ENCODE measurements around the gene LAMP2.

LAMP2 gene

GRCh38 chrX:120380699-120381098 lies 88.4 kb downstream of the LAMP2 start:
- Histone ChIP-seq H3K9ac (ENCODE audit: low read length) (no peak overlapping the region), H3K27me3 (ENCODE audit: low read length) (no peaks in the 10 kb centered on the region), H3K4me3 (ENCODE audit: insufficient read depth, low read length, poor library complexity, severe bottlenecking) (no peak overlapping the region), H3K9me3 (ENCODE audit: insufficient read depth, low read length) (no peaks in the 10 kb centered on the region), H4K20me1 (ENCODE audit: low read depth, low read length) (no peaks in the 10 kb centered on the region), H3K4me2 (ENCODE audit: low read depth, low read length, poor library complexity, severe bottlenecking) (no peak overlapping the region), H3F3A (ENCODE audit: insufficient read depth) (no peaks in the 10 kb centered on the region), H2AFZ (ENCODE audit: low read depth, low read length, severe bottlenecking) (no peak overlapping the region), H3K27ac (ENCODE audit: low read depth, low read length) (no peak overlapping the region), H3K79me2 (ENCODE audit: insufficient read depth, low read length) (no peaks in the 10 kb centered on the region), H3K36me3 (ENCODE audit: low read length) (no peaks in the 10 kb centered on the region), H3K9me2 (replicated peaks; ENCODE audit: insufficient read depth, low read length) (no peaks in the 10 kb centered on the region)
- TF ChIP-seq CTCF (IDR thresholded peaks at IDR 0.05; ENCODE audit: insufficient read depth, low read length, poor library complexity, severe bottlenecking) (peak; percentile 17), EZH2phosphoT487 (conservative IDR thresholded peaks at IDR 0.05; ENCODE audit: low read length) (no peak)

GRCh38 chrX:120379937-120380681 lies 89.0 kb downstream of the LAMP2 start:
- no peaks in the 10 kb centered on the region for H3K9me3 ChIP-seq (ENCODE audit: insufficient read depth, low read length)
- no peaks in the 10 kb centered on the region for H4K20me1 ChIP-seq (ENCODE audit: low read depth, low read length)
- no peak overlapping the region for H3K9ac ChIP-seq (ENCODE audit: low read length)
- H3K27me3 ChIP-seq (ENCODE audit: low read length): no peaks in the 10 kb centered on the region
- no peak overlapping the region for H3K4me2 ChIP-seq (ENCODE audit: low read depth, low read length, poor library complexity, severe bottlenecking)
- no peak for TF ChIP-seq CTCF (IDR thresholded peaks at IDR 0.05; ENCODE audit: insufficient read depth, low read length, poor library complexity, severe bottlenecking)
- no peak for TF ChIP-seq EZH2phosphoT487 (conservative IDR thresholded peaks at IDR 0.05; ENCODE audit: low read length)
- H3F3A ChIP-seq (ENCODE audit: insufficient read depth): no peaks in the 10 kb centered on the region
- H3K36me3 ChIP-seq (ENCODE audit: low read length): no peaks in the 10 kb centered on the region
- H3K79me2 ChIP-seq (ENCODE audit: insufficient read depth, low read length): no peaks in the 10 kb centered on the region
- no peak overlapping the region for H3K4me3 ChIP-seq (ENCODE audit: insufficient read depth, low read length, poor library complexity, severe bottlenecking)
- H3K9me2 ChIP-seq (replicated peaks; ENCODE audit: insufficient read depth, low read length): no peaks in the 10 kb centered on the region
- H3K27ac ChIP-seq (ENCODE audit: low read depth, low read length): no peak overlapping the region
- H2AFZ ChIP-seq (ENCODE audit: low read depth, low read length, severe bottlenecking): no peak overlapping the region

- no peaks in the 10 kb centered on the region for H3K9me2 ChIP-seq (replicated peaks; ENCODE audit: insufficient read depth, low read length)
- no peak overlapping the region for H3K9ac ChIP-seq (ENCODE audit: low read length)
- no peak overlapping the region for H3K27ac ChIP-seq (ENCODE audit: low read depth, low read length)
- H3F3A ChIP-seq (ENCODE audit: insufficient read depth): no peaks in the 10 kb centered on the region
- no peaks in the 10 kb centered on the region for H3K79me2 ChIP-seq (ENCODE audit: insufficient read depth, low read length)
- no peaks in the 10 kb centered on the region for H3K9me3 ChIP-seq (ENCODE audit: insufficient read depth, low read length)
- no peaks in the 10 kb centered on the region for H3K27me3 ChIP-seq (ENCODE audit: low read length)
- no peaks in the 10 kb centered on the region for H4K20me1 ChIP-seq (ENCODE audit: low read depth, low read length)
- no peak overlapping the region for H3K4me3 ChIP-seq (ENCODE audit: insufficient read depth, low read length, poor library complexity, severe bottlenecking)
- no peak overlapping the region for H2AFZ ChIP-seq (ENCODE audit: low read depth, low read length, severe bottlenecking)
- H3K36me3 ChIP-seq (ENCODE audit: low read length): no peaks in the 10 kb centered on the region
- H3K4me2 ChIP-seq (ENCODE audit: low read depth, low read length, poor library complexity, severe bottlenecking): no peak overlapping the region
- TF ChIP-seq CTCF (IDR thresholded peaks at IDR 0.05; ENCODE audit: insufficient read depth, low read length, poor library complexity, severe bottlenecking) (no peak), EZH2phosphoT487 (conservative IDR thresholded peaks at IDR 0.05; ENCODE audit: low read length) (no peak)
Measured at GRCh38 chrX:120378570-120378969, 90.5 kb downstream of the LAMP2 start.

Data from SU-DHL-6 (cell line).